Astrocyte of the spinal cord (primary cell): Measurements from ENCODE around the gene SSC5D.
"Not testable (repeated sequence)": the region's sequence is repeated elsewhere in the genome, so short reads cannot be mapped to it uniquely, and the experiment has no call there.

Experiments
- DNase-seq: peaks from one replicate; pipeline ENCODE4 v3.0.0; 2011; ENCODE audit warnings: low read depth, low spot score
- H3K4me3 ChIP-seq: 2 replicates; pipeline ENCODE4 v1.5.1; 2011; ENCODE audit warnings: low read depth, mild to moderate bottlenecking, low read length, moderate library complexity
- CTCF ChIP-seq: IDR thresholded peaks from 2 replicates; pipeline ENCODE4 v1.5.1; 2012; ENCODE audit warnings: low read depth, mild to moderate bottlenecking, low read length, inconsistent platforms
- in situ Hi-C: cut with HindIII; loops from 2 replicates; pipeline ENCODE4 v1.10.0; 2017; ENCODE audit warnings: low sequenced_read_pairs

The SSC5D gene

GRCh38 chr19:55526216-55527196 is 38.3 kb downstream of the SSC5D start:
- in situ Hi-C loops = no loop called here
- H3K4me3 ChIP-seq = no peak overlapping the region
- DNase-seq = peak; percentile 50
- no peak for TF ChIP-seq CTCF

GRCh38 chr19:55527197-55528029 is 39.2 kb downstream of the SSC5D start:
- no peak for TF ChIP-seq CTCF
- in situ Hi-C loops = no loop called here
- DNase-seq = no peak
- no peak overlapping the region for H3K4me3 ChIP-seq

GRCh38 chr19:55528030-55528803 is 40.0 kb downstream of the SSC5D start:
- in situ Hi-C loops = no loop called here
- H3K4me3 ChIP-seq = no peak overlapping the region
- peak; percentile 19 for DNase-seq
- TF ChIP-seq CTCF = peak; percentile 28

- no peak overlapping the region for H3K4me3 ChIP-seq
- no peak for DNase-seq
- TF ChIP-seq CTCF = no peak
- in situ Hi-C loops = no loop called here
Measured at GRCh38 chr19:55529636-55530234, 41.5 kb downstream of the SSC5D start.

GRCh38 chr19:55530996-55531395 is 42.8 kb downstream of the SSC5D start:
- DNase-seq = no peak
- in situ Hi-C loops = no loop called here
- no peak for TF ChIP-seq CTCF
- no peak overlapping the region for H3K4me3 ChIP-seq

- DNase-seq, H3K4me3 ChIP-seq, in situ Hi-C loops: not testable (repeated sequence)
Measured at GRCh38 chr19:55534280-55534679, 46.0 kb downstream of the SSC5D start.
